Myometrial cell (primary cell): ENCODE results near the gene HNRNPA1. TPM values are rescaled to one million over a fixed set of nuclear protein-coding genes. Genes with fewer than 3 reads are reported as not detected.

Experiments used
- total RNA-seq: library from RNA; depleted of rRNA; stranded (reverse); fragments of >200 nt; gene quantifications from 2 replicates; pipeline ENCODE4 v1.2.3, GENCODE V29; 2015

Gene HNRNPA1
- total RNA-seq, result 563 and 784 TPM in 2 replicates

DNA sequence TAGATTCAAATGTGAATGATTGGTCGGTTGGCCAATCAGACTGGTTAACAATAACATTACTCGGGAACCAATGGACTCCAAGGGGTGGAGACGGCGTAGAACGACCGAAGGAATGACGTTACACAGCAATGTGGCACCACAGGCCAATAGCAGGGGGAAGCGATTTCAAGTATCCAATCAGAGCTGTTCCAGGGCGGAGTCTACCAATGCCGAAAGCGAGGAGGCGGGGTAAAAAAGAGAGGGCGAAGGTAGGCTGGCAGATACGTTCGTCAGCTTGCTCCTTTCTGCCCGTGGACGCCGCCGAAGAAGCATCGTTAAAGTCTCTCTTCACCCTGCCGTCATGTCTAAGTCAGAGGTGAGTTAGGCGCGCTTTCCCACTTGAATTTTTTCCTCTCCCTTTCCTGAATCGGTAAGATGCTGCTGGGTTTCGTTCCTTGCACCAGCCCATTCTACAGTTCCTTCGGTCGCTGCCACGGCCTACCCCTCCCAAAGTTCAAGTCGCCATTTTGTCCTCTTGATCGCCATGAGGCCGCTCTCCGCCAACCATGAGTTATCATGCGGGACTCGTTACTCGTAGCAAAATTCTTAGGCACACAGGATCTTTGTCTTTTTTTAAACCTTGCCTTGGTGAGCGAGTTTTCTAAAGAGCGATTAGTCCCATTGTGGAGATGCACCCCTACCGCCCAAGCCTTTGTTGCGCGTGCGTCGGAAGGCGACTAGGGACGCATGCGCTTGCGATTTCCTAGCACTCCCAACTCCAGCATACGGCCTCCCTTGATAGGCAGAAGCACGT, at the start of gene HNRNPA1:
Gene HNRNPA1, plus strand, starts transcription at position 259 of the 793 bp plus-strand sequence. Its CDS starts 82 bp downstream, at position 341.

GRCh38 chr12:54279632-54280467, 676 bp upstream of the HNRNPA1 start, which contains the start of gene CBX5:
Gene CBX5 (minus strand): TSS chr12:54280122. CDS start chr12:54257650, 22,472 bp downstream.

DNA sequence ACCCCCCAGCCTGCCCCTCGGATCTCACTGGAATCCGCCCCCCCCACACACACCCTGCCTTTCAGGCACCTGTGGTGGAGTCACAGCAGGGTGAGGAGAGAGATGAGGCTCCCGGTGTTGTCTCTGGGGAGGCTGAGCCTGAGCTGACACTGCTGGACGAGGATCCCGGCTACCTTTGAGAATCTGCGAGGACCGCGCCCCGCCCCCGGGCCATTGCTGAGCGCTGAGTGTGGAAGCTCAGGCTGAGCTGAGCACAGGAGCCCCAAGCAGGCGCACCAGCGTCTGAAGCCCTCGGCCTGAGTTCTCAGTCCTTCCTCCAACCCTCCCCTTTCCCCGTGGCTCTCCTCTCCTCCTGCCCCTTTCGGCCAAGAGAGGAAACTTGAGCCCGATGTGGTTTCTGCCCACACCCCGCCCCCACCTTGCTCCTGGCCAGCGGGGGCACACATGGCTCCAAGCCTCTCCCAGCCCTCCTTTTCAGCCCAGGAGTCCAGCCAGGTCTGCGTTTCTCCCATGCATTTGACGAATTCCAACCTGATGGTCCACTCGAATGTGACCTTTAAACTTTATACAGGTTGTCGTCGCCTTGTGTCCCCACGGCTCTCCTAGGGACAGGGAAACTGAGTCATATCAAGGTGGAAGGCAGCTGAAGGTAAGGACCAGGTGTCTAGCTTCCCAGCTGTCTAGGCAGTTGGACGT, 20.4 kb downstream of the HNRNPA1 start, which contains the start of gene NFE2:
Gene NFE2, minus strand, starts transcription at position 284 of the 696 bp plus-strand sequence. CDS start 5,767 bp downstream, outside the sequence.

GRCh38 chr12:54324617-54325441, 44.3 kb downstream of the HNRNPA1 start, which contains the start of gene COPZ1:
Gene COPZ1 (plus strand): TSS chr12:54325131. CDS start chr12:54325164, 33 bp downstream.

Other genes starting within 250 kb of the HNRNPA1 start
- not detected in 2 replicates for gene HOXC5, start 247.7 kb upstream of the HNRNPA1 start, total RNA-seq
- 0.58 TPM in 1 of 2 replicates, not detected in the other for gene HOXC4, start 226.9 kb upstream of the HNRNPA1 start, total RNA-seq
- 55.6 and 57.4 TPM in 2 replicates for gene SMUG1, start 91.7 kb upstream of the HNRNPA1 start, total RNA-seq
- gene CBX5, start 604 bp upstream of the HNRNPA1 start, total RNA-seq, result 24.8 and 31.5 TPM in 2 replicates
- gene NFE2, start 20.3 kb downstream of the HNRNPA1 start, total RNA-seq, result 0.35 TPM in 1 of 2 replicates, not detected in the other
- 297 and 300 TPM in 2 replicates for gene COPZ1, start 44.4 kb downstream of the HNRNPA1 start, total RNA-seq
- not detected in 2 replicates for gene GPR84, start 83.8 kb downstream of the HNRNPA1 start, total RNA-seq
- 9.2 and 17.9 TPM in 2 replicates for gene ZNF385A, start 104.0 kb downstream of the HNRNPA1 start, total RNA-seq
- 748 and 778 TPM in 2 replicates for gene ITGA5, start 138.5 kb downstream of the HNRNPA1 start, total RNA-seq
- not detected in 2 replicates for gene GTSF1, start 192.9 kb downstream of the HNRNPA1 start, total RNA-seq
- gene NCKAP1L, start 217.0 kb downstream of the HNRNPA1 start, total RNA-seq, result not detected in 2 replicates